HG03520 (cell line): ENCODE results near the gene TAS2R60.

Experiments
- ATAC-seq: cut with Tn5 transposase; IDR thresholded peaks from one replicate; pipeline ENCODE4 v1.9.1; 2021; ENCODE audit warnings: mild to moderate bottlenecking, moderate library complexity; ENCODE audit not compliant: unreplicated experiment

TAS2R60 gene

DNA sequence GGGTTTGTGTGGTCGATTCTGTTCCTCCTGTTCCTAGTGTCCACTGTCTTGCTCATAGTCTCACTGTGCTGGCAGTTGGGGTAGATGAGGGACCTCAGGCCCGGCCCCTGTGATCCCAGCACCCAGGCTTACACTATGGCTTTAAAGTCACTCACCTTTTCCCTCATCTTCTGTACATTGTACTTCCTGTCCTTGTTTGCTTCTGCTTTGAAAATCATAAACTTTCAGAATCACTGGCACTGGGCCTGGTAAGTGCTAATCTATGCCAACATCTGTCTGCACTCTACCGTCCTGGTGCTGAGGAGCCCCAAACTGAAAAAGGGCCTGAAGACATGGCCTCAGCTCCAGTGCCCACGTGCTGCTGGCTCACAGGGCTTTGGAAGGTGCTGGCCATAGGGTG lies 5.7 kb upstream of the TAS2R60 start:
- no peak for ATAC-seq

DNA sequence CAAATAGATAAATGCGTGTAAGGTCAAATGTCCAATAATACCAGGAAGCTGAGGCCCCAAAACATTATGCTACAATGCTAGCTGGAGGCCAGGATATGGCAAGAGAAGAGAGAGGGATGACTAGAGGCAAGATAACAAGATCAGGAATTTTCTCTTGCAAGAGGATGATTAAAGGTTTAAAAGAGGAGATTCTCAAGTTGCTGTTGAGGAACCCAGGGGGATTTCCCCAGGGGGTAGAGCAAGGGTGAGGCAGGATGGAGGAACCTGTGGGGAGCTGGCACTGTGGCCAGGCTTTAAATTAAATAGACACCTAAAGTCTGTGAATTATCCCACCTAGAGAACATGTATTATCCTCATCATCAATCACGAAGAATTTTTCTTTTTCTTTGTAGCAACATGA lies 3.4 kb upstream of the TAS2R60 start:
- ATAC-seq, result no peak

DNA sequence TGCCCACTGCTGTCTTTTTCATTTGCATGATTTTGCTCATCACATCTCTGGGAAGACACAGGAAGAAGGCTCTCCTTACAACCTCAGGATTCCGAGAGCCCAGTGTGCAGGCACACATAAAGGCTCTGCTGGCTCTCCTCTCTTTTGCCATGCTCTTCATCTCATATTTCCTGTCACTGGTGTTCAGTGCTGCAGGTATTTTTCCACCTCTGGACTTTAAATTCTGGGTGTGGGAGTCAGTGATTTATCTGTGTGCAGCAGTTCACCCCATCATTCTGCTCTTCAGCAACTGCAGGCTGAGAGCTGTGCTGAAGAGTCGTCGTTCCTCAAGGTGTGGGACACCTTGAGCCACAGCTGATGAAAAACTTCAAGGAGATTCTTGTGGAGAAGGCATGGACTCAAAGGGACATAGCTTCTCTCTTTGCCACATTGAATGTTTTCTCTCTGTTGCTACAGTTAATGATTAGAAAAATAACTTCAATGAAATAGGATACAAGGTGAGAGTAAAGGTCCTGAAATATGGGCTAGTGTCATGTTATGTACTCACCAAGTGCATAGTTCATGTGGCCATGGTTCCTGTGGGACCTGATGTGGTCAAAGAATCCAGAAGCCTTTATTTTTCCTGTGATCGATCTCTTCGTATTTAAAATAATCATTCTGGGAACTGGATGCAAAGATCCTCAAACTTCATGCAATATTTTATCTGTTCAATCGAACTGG lies 970 bp downstream of the TAS2R60 start:
- ATAC-seq, result no peak

DNA sequence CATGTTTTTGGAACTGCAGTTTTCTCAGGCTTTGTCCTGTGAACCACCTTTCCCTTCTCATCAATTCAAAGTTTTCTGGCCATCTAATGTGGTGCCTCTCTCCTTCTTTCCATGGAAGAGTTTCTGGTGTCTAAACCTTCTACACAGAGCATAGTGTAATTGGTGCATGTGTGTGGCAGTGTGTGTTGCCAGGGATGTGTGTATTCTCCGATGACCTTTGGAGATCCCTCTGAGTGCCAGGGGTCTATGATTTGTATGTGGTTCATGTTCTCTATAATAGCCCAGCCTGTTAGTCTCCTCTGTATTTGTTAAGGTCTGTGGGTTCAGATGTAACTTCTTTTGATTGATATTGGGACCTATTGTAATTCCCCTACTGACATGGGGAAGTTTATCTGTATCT lies 1.5 kb downstream of the TAS2R60 start:
- ATAC-seq, result no peak

DNA sequence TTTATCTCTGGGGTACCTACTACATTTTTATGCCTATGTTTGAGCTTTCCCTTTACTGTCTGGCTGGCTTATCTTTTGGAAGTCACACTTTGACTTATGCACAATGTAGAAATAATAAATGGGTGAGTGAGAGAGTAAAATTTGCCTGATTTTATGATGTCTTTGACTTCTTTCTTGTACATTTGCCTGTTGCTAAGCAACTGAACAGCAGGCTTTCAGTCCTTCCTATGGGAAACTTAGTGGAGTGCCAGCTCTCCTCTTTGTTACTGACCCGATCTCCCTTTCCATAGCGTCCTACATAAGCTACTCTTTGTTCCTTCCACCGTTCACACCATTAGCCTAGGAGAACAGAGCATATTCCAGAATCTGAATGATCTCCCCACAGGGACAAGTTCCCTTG lies 4.2 kb downstream of the TAS2R60 start:
- no peak for ATAC-seq

DNA sequence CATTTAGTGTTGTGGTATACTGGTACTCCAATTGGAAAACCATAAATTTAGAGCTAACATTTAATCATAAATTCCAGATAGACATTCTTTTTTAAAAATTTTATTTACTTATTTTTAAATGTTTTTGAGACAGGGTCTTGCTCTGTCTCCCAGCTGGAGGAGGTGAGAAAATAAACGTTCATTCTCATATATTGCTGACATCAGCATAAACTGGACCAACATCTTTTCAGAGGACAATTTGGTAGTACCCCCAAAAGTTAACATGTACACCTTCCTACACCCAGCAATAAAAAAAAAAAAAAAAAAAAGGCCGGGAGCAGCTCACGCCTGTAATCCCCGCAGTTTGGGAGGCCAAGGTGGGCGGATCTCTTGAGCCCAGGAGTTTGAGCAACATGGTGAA lies 5.2 kb downstream of the TAS2R60 start:
- ATAC-seq, result no peak

DNA sequence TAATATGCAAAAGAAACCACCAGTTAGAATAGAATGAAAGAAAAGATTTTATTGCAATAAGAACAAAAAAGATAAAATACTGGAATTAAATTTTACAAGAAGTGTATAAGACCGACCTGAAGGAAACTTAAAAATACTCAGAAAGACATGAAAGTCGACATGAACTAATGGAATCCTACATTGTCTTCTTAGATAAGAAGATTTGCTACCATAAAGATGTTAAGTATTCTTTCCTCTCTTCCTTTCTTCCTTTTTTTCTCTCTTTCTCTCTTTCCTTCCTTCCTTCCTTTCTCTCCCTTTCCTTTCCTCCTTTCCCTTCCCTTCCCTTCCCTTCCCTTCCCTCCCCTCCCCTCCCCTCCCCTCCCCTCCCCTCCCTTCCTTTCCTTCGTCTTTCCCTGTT lies 6.5 kb downstream of the TAS2R60 start:
- ATAC-seq, result no peak

DNA sequence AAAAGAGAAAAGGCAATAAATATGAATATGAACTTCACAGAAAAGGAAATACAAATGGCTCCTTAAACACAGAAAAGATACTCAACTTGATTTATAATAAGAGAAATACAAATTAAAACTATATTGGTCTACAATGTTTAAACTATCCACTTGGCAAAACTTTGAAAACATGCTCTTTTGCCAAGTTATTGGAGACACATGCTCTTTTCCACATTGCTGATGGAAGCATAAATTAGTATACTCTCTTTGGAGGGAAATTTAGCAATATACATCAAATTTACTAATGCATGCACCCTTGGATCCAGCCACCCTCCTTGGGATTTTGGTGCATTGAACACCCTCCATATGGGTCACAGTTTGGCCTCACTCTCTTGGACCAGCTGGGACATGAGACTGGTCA lies 7.9 kb downstream of the TAS2R60 start:
- ATAC-seq, result no peak

DNA sequence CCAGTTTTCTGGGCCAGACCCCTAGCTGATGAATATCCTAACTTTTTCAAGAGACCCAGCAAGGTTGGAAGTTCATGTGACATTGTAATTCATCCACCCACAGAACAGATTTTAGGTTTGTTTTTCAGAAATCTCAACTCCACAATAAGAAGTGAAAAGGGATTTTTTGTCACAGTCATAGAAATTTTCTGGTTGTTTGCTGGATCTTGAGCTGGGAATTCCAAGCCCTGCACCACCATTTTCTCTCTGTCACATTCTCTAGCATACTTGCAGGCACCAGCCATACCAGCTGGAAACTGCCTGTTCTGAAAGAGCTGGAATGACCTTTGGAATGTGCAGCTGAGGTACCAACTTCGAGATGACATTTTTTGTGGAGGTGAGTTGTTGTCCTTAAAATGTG lies 8.5 kb downstream of the TAS2R60 start:
- no peak for ATAC-seq

DNA sequence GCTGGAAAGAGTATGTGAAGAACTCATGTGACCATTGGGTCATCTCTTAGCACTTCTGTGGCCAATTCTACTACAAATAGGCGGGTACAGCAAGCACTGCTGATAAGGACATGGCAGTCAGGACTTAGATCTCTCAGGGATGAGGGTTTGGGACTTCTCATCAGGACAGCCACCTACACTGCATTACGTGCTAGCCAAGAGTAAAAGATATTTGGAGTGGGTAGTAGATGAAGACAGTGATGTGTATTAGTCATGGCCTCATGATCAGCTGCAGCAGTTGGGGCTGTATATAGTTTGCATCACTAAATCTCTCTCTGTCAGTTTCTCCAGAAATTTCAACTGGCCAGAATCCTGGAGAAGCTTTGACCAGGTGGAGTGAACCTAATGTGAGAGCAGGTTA lies 9.2 kb downstream of the TAS2R60 start:
- no peak for ATAC-seq

DNA sequence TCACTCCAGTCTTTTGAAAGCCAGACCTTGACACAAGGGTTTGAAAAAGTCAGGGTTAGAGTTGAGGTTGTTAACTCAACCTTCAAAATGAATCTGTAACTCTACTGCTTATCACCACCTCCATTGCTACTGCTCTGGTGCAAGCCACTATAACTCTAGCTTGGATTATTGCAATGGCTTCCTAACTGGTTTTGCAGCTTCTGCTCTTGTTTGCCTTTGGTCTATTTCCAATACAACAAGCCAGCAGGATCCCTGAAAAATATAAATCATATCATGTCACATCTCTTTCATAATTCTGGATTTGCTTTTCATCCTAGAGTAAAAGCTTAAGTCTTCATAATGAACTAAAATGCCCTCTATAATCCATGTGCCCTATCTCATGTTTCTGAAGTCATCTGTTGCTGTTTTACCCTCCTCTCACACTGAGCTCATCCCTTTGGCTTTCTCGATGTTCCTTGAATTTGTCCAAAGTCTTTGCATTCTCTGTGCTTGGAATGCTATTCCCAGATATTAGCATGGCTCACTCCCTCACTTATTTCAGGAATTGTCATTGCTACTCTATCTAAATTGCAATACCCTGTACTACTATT lies 10.9 kb downstream of the TAS2R60 start:
- no peak for ATAC-seq

DNA sequence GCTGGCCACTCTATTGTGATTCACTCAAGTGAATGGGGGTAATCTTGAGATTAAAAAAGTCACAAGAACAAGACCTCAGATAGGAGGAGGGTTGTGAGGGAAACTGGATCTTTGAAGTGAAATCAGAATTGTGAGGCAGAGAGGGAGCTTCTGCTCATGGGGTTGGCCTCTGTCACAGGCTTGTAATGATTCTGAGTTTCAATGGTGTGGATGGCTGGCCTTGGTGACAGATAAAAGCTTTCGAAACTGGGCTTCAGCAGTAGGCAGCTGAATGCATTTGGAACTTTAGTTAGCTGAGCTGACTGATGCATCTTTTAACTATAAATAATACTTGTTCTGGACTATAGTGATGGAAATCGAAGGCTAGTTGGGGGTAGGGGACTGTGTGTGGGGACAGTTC lies 12.2 kb downstream of the TAS2R60 start:
- ATAC-seq, result no peak

DNA sequence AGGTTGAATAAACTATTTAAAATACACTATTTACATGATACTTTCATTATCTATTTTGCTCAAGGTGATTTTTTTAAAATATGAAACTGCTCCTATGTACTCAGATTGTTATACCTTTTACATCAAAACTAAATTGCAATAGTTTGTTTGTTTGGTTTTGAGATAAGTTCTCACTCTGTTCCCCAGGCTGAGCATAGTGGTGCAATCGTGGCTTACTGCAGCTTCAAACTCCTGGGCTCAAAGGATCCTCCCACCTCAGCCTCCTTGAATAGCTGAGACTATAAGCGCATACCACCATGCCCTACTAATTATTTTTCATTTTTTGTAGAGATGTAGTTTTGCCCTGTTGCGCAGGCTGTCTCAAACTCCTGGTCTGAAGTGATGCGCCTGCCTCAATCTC lies 12.7 kb downstream of the TAS2R60 start:
- ATAC-seq, result no peak

DNA sequence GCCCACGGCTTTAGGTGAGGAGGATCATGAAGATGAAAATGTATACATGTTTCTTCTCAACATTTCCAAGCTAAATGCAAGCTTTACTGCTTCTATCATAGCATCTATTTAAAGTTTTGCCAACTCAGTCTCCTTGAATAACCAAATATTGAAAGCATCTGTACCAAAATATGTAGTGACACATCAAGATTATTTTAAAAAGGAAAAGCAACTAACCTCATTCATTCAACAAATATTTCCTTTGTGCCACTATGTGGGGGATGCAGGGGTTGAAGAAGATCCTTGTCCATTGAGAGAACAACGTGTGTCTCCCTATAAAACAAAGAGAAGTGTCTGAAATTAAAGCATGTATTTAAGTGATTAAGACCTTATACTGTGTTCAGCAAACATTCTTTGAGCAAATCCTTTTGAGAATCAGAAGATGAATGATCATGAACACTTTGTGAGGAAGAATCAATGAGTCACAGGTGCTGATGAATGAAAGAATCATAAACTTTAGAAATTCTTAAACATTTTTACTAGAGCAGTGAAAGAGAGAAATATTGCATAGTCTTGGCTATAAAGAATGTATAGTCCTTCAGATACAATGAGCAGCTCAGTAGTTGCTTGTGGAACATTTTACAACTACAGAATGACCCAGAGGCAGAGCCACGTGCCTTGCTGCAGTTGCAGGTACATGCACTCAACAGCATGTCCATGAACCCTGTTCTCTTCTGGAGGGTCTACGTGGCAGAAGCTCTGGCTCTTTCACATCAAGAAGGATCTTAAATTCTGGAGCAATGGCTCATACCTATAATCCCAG lies 13.9 kb downstream of the TAS2R60 start:
- ATAC-seq, result no peak

DNA sequence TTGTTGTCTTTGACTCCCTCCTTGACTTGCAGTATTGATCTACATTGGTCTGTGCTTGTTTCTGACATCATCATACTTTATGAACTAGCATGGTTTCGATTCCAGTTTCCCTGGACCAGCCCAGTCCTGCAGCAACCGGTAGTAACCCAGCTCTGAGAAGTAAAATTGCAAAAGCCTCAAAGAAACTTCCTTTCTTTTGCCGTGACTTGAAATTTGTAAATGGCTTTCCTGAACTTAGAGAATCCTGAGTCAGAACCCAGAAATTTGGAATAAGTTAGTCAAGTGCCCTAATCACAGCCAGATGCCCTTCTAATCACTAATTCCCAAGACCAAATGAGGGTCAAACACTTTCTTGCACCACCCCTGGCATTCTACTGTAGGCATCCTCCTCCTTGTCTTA lies 15.0 kb downstream of the TAS2R60 start:
- ATAC-seq, result no peak

DNA sequence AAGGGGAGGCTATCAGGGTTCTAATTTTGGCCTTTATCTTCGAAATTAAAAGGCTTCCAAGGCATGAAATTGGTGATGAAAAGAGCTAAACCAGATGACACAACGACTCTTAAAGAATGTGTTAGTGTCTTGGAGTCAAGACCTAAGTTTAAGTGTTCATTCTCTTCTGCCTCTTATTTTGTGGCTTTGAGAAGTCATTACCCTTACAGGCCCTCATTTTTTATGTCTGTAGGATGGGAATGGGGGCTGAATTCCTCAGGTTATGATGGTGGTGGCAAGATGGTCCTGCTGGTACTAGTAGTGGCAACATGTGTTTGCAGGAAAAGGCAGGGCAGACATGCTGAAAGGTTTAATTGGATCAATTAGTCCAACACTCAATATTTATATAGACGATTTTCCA lies 15.4 kb downstream of the TAS2R60 start:
- ATAC-seq, result no peak

DNA sequence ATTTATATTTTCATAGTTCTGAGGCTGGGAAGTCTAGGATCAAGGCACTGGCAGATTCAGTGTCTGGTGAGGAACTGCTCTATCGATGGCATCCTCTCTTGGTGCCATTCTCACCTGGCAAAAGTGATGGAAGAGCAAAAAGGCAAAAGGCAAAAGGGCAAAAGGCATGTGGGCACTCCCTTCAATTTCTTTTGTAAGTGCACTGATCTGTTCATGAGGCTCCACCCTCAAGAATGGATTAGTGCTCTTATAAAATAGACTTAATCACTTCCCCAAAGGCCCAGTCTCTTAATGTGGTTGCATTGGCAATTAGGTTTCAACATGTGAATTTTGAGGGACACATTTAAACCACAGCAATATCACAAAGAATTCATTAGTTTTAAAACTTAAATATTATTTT lies 16.1 kb downstream of the TAS2R60 start:
- no peak for ATAC-seq

DNA sequence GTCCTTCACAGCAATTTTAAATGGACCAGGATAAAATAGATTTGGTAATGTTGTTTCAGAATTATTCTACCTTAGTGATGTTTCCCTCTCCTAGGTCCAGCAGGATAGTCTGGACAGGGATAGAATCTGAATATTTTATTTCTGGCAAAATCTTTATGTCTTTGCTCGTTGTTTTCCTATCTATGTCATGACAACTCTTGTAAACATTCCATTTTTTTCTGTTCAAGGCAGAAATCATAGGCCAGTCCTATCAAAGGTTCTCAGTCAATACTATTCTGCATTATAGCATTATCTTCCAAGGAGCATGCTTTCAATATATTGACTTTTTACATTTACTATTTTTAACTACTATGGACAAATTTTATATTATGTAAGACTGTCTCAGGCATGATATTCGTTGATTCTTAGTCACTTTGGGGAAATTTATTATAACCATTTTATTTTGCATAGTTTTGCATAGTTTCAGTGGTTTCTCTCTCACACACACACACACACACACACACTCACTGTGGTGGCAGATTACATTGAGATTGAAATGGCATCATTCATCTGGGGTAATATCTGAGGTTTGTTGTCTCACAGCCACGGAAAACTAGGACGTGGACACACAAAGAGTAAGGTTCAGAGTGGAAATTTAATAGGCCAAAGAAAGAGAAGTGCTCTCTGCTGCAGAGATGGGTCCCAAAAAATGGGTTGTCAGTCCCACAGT lies 17.2 kb downstream of the TAS2R60 start:
- ATAC-seq, result no peak

DNA sequence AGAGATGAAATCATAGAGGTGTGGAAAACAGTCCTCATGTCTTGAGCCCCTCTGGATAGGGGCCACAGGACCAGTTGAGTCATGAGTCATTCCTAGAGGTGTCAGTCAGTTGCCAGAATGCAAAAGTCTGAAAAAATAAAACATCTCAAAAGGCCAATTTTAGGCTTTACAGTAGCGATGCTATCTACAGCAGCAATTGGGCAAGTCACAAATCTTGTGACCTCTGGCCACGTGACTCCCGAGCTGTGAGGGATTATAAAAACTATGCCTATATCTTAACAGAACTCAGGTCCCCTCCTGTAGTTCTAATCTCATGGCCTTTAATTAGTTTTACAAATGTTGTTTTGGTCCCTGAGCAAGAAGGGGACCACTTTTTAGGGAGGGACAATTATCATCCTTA lies 18.8 kb downstream of the TAS2R60 start:
- no peak for ATAC-seq

DNA sequence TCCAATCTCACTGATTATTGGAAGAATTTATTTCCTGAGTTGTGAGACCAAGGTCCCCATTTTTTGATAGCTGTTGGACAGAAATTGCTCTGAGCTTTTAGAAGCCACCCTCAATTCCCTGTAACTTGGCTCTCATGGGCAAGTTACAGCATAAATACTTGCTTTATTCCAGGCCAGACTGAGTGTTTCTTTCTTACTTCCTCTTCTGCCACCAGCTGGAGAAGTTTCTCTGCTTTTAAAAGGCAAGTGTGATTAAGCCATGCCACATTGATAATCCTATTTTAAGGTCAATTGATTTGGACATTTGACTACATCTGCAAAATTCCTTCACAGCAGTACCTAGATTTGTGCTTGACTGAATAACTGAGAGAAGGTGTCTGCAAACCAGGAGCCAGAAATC lies 20.3 kb downstream of the TAS2R60 start:
- ATAC-seq, result no peak

DNA sequence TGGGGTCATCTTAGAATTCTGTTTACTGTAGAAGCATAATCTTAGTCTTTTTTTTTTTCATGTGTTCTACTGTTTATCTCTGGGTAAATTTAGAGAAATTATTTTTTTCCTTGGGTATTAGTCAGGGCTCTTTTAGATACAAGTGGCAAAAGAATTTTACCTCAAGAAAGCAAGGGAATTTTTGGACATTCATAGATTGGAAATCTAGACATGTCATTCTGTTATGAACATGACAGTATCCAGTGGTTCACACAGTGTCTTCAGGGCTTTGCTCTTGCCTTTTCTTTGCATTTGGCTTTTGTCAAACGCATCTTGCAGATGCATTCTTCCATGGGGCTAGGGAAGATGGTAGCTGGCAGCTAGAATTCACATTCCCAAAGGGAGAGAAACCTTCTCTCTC lies 20.7 kb downstream of the TAS2R60 start:
- ATAC-seq, result no peak

DNA sequence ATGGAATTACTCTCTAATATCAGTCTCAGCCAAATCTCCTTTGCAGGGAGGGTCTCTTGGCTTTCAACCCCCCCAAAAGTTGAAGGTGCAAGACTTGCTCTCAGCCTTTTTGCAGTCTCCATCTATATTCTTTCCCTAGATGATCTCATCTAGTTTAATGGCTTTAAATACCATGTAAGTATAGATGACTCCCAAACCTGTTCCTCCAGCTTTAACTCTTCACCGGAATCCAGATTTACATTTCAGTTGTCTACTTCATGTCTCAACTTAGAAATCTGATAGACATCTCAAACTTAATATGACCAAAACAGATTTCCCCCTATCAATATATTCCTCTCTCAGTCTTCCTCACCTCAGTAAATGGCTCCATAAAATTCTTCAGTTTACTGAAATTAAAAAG lies 24.5 kb downstream of the TAS2R60 start:
- ATAC-seq, result no peak
